GM21526 (cell line): ENCODE results near the gene ATP6V0E1.

ENCODE experiments used
- ATAC-seq: cut with Tn5 transposase; IDR thresholded peaks from one replicate; pipeline ENCODE4 v1.9.1; 2021; ENCODE audit warnings: moderate library complexity; ENCODE audit not compliant: unreplicated experiment, low FRiP score

ATP6V0E1 gene

GRCh38 chr5:172954751-172955159 is 28.8 kb upstream of the ATP6V0E1 start:
- ATAC-seq, result no peak

- ATAC-seq, result no peak
These were observed 27.3 kb upstream of the ATP6V0E1 start for GRCh38 chr5:172956228-172956627.

GRCh38 chr5:172956936-172957335 is 26.6 kb upstream of the ATP6V0E1 start:
- ATAC-seq, result no peak

- no peak for ATAC-seq
These were observed 26.1 kb upstream of the ATP6V0E1 start for GRCh38 chr5:172957458-172957857.

- peak; percentile 52 for ATAC-seq
These were observed 25.1 kb upstream of the ATP6V0E1 start for GRCh38 chr5:172958331-172959046.

- no peak for ATAC-seq
These were observed 23.5 kb upstream of the ATP6V0E1 start for GRCh38 chr5:172959824-172960799.

- ATAC-seq, result no peak
These were observed 13.7 kb upstream of the ATP6V0E1 start for GRCh38 chr5:172969921-172970320.

GRCh38 chr5:172971482-172971881 is 12.1 kb upstream of the ATP6V0E1 start:
- no peak for ATAC-seq

GRCh38 chr5:172972552-172972951 is 11.0 kb upstream of the ATP6V0E1 start:
- ATAC-seq, result no peak

- no peak for ATAC-seq
These were observed 10.2 kb upstream of the ATP6V0E1 start for GRCh38 chr5:172973127-172973916.

GRCh38 chr5:172973931-172974330 is 9.6 kb upstream of the ATP6V0E1 start:
- no peak for ATAC-seq

GRCh38 chr5:172975289-172975688 is 8.3 kb upstream of the ATP6V0E1 start:
- no peak for ATAC-seq

GRCh38 chr5:172979778-172980177 is 3.8 kb upstream of the ATP6V0E1 start:
- ATAC-seq, result no peak

- ATAC-seq, result no peak
These were observed 1.6 kb upstream of the ATP6V0E1 start for GRCh38 chr5:172981931-172982330.

GRCh38 chr5:172984244-172984953 is 828 bp downstream of the ATP6V0E1 start:
- peak; percentile 57 for ATAC-seq

GRCh38 chr5:172985596-172985995 is 2.0 kb downstream of the ATP6V0E1 start:
- ATAC-seq, result no peak

- ATAC-seq, result no peak
These were observed 4.7 kb downstream of the ATP6V0E1 start for GRCh38 chr5:172988276-172988675.

- no peak for ATAC-seq
These were observed 7.2 kb downstream of the ATP6V0E1 start for GRCh38 chr5:172990776-172991175.

GRCh38 chr5:172994405-172994804 is 10.8 kb downstream of the ATP6V0E1 start:
- ATAC-seq, result no peak

GRCh38 chr5:172999372-172999973 is 15.9 kb downstream of the ATP6V0E1 start:
- ATAC-seq, result no peak
